Measurements from ENCODE around the gene PROSER3. TPM values are rescaled to one million over a fixed set of nuclear protein-coding genes. Genes with fewer than 3 reads are reported as not detected.

Gene PROSER3
- polyA plus RNA-seq, 1 experiment = 5.2 TPM

GRCh38 chr19:35773020-35773806 lies 15.2 kb downstream of the PROSER3 start:
- TF ChIP-seq CTCF (IDR thresholded peaks at IDR 0.05; ENCODE audit: low read depth, low read length) = no peak
- no peak overlapping the region for H3K4me3 ChIP-seq (ENCODE audit: low read depth, low read length)
- CTCF ChIA-PET = no interaction called here
- DNase-seq (ENCODE audit: low read depth, low spot score) = no peak
- no peak overlapping the region for H3K27ac ChIP-seq (ENCODE audit: low read depth, low read length)
- H3K9me3 ChIP-seq (ENCODE audit: control insufficient read depth, insufficient read depth, low read length) = no peaks in the 10 kb centered on the region
- POLR2A ChIA-PET = interaction anchor here (1.0 kb wide), 1 partner anchor 33 kb away, joined by 3 read pairs; no protein-coding TSS in a partner anchor
- H3K27me3 ChIP-seq (ENCODE audit: control insufficient read depth, insufficient read depth, low read length) = no peaks in the 10 kb centered on the region

GRCh38 chr19:35774274-35775045 lies 16.5 kb downstream of the PROSER3 start:
- no peak for DNase-seq (ENCODE audit: low read depth, low spot score)
- ChIA-PET POLR2A (no interaction called here), CTCF (no interaction called here)
- no peaks in the 10 kb centered on the region for H3K27me3 ChIP-seq (ENCODE audit: control insufficient read depth, insufficient read depth, low read length)
- no peak for TF ChIP-seq CTCF (IDR thresholded peaks at IDR 0.05; ENCODE audit: low read depth, low read length)
- H3K27ac ChIP-seq (ENCODE audit: low read depth, low read length) = no peak overlapping the region
- H3K9me3 ChIP-seq (ENCODE audit: control insufficient read depth, insufficient read depth, low read length) = no peaks in the 10 kb centered on the region
- peak overlapping the region; percentile 43 for H3K4me3 ChIP-seq (ENCODE audit: low read depth, low read length)

GRCh38 chr19:35775046-35775297 lies 17.0 kb downstream of the PROSER3 start:
- Histone ChIP-seq H3K27me3 (ENCODE audit: control insufficient read depth, insufficient read depth, low read length) (no peaks in the 10 kb centered on the region), H3K4me3 (ENCODE audit: low read depth, low read length) (peak overlapping the region; percentile 43), H3K9me3 (ENCODE audit: control insufficient read depth, insufficient read depth, low read length) (no peaks in the 10 kb centered on the region), H3K27ac (ENCODE audit: low read depth, low read length) (no peak overlapping the region)
- no peak for DNase-seq (ENCODE audit: low read depth, low spot score)
- TF ChIP-seq CTCF (IDR thresholded peaks at IDR 0.05; ENCODE audit: low read depth, low read length) = no peak
- ChIA-PET POLR2A (no interaction called here), CTCF (no interaction called here)

GRCh38 chr19:35775298-35776101 lies 17.5 kb downstream of the PROSER3 start, which contains the start of gene ARHGAP33:
TSS of gene ARHGAP33 (plus strand) at chr19:35775564. CDS start at chr19:35775659, 95 bp downstream.
- CTCF ChIA-PET = no interaction called here
- Histone ChIP-seq H3K27ac (ENCODE audit: low read depth, low read length) (no peak within 1 kb of the TSS), H3K27me3 (ENCODE audit: control insufficient read depth, insufficient read depth, low read length) (no peaks in the 10 kb centered on the region), H3K9me3 (ENCODE audit: control insufficient read depth, insufficient read depth, low read length) (no peaks in the 10 kb centered on the region), H3K4me3 (ENCODE audit: low read depth, low read length) (peak within 1 kb of the TSS; percentile 72)
- POLR2A ChIA-PET = no interaction called here
- peak; percentile 78 for DNase-seq (ENCODE audit: low read depth, low spot score)
- TF ChIP-seq CTCF (IDR thresholded peaks at IDR 0.05; ENCODE audit: low read depth, low read length) = no peak
